T47D (cell line): ENCODE data around the gene TENM3.

Source experiments
- DNase-seq, 2 experiments: peaks; one replicate each; pipeline versions ENCODE4 v3.0.0 to v3.0.0-alpha.2; 2011 to 2012; ENCODE audit warnings: low read depth in 1 of 2, low spot score in 1 of 2
- JUND ChIP-seq: IDR thresholded peaks from 2 replicates; pipeline ENCODE4 v1.6.1; 2012; ENCODE audit warnings: low read depth
- in situ Hi-C: cut with HindIII; loops from 2 replicates; pipeline ENCODE4 v1.10.0; 2016; ENCODE audit warnings: low sequenced_read_pairs, low pct_unique_long_range_greater_than_20kb

Gene TENM3

GRCh38 chr4:182770259-182770995, 527.2 kb downstream of the TENM3 start:
- no peak for DNase-seq
- in situ Hi-C loops, result no loop called here

GRCh38 chr4:182770996-182771514, 527.9 kb downstream of the TENM3 start:
- DNase-seq, result no peak
- in situ Hi-C loops, result no loop called here
- no peak for TF ChIP-seq JUND

More at GRCh38 chr4:182770259-182770995, 527.2 kb downstream of the TENM3 start:
- TF ChIP-seq JUND, result no peak

DNA sequence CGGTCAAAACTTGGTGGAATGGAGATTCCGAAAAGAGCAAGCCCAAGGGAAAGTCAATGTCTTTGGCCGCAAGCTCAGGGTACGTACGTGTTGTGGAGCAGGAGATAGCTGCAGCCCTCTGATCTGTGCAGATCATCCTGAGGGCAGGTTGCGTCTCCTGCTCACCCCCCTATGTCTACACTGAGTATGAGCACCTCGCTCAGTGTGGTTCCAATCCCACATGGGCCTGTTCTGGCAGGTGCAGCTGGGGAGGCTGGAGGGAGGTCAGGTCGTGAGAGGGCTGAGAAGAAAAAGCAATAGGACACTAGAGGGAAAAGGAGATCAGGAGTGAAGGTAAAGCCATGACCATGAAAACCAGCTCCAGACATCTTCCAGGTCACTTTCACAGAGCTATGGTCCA, 531.9 kb downstream of the TENM3 start:
- in situ Hi-C loops, result no loop called here
- DNase-seq, result no peak
- TF ChIP-seq JUND, result no peak

DNA sequence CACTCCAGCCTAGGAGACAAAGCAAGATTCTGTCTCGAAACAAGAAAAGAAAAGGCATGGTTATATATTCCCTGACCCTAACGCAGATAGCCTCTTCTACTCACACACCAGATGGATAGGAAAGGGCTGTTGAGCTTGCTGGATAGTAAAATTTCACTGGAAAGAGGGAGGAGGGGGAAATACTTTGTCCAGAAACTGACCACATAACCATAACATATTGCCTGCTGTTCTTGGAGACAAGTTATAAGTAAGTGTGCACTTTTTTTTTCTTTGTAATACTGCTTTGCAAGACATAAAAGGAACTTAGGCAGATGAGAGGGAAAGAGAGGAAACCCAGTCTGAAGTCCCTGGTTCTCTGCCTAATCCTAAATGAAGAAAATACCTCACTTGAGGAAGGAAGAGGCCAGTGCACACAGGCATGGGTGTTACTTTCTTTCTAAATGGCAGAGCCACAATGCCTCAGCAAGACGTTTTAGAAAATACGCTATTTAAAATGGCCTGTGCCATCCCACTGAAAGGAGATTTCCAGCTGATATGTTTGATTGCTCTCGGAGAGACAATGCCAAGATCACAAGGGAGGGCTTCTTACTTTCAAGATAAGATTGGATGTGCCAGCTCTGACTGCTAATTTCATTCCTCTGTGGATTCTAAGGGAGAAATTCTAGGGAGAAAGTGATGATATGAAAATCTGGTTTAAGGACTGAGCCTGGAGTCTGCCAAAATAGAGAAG, 533.3 kb downstream of the TENM3 start:
- no peak for DNase-seq
- in situ Hi-C loops, result no loop called here
- no peak for TF ChIP-seq JUND

DNA sequence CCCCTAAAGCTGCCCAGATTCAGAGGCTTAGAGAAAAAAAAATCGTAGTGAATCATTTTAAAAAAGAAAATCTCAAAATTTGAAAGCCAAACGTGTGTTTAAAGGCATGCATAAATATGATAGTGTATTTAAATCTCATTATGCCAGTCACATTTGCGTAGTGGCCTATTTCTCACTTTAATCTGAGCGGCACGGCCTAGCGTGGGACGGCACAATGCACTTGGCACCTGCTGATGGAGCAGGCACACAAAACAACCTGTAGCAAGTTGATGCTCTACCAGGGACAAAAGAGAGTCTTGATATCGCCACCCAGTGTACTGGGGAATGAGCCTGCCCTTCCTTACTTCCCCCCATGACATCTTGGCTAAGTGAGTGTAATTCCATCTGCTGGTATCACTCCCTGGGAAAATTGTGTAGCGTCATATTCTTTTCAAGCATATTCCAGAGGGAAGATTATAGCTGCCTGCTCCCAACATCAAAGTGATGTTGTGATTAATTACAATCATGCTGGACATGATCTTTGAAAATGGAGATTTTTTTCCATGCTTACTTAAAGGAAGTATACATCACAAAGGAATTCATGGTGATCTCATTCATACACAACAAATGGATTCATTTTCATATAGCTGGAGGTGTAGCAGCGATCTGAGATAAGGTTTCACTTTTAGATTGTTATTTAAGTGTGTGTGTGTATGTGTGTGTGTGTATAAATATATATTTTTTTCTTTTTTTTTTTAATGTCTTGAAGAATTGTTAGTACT, 535.2 kb downstream of the TENM3 start:
- DNase-seq, result no peak
- TF ChIP-seq JUND, result no peak
- in situ Hi-C loops, result no loop called here

DNA sequence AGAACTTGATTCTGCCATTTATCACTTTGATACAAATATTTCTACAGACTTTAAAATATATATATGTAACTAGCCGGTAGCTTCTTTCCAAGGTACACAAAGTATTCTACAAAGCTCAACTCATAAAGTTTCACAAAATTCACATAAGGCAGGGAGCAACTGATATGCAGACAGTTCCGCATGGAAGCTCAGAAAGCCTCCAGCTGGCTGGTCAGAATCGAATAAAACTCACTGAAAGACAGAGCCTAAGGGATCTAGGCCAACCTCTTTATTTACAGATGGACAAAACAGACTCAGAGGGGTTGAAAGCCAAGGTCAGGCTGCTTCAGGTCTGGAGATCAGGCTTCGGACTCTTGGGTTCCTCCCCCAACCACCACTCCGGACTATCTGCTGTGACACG, 543.8 kb downstream of the TENM3 start:
- in situ Hi-C loops, result no loop called here
- no peak for DNase-seq
- no peak for TF ChIP-seq JUND

DNA sequence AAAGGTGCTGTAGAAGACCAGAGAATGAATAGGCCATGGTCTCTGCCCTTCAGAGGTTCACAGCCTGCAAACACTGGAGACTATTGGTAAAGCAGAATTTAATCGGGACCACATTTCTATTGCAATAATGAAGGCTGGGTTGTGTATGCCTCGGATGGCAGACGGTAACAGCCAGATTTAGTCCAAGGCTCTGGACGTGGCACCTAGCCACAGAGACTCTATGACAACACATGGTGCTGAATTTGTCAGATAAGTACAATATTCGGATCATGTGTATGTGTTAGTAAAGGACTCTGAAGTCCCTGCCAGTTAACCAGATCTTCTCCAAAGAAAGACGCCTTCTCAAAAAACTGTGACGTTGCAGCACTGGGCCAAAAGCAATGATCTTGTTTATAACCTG, 545.0 kb downstream of the TENM3 start:
- no peak for TF ChIP-seq JUND
- DNase-seq, result no peak
- in situ Hi-C loops, result no loop called here

DNA sequence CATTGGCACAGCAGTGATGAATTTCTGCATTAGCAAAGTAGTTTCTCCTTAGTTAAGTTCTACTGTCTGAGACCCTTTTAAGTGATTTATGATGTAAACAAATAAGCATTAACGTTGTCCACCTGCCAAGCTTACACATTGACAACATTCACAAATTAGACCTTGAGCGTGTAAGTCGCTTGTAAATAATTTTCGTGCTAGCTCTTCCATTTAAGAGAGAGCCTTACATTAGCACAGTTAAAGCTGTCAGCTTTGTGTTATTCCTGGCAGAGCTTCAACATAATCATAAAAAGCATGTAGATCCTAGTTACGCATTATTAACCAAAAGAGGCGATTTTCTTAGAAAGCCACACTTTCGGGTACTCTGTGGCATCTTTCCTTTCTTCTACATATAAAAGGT, 546.3 kb downstream of the TENM3 start:
- in situ Hi-C loops, result no loop called here

GRCh38 chr4:182795446-182796238, 552.4 kb downstream of the TENM3 start:
- no peak for DNase-seq
- no peak for TF ChIP-seq JUND

More for the DNA sequence above, 546.3 kb downstream of the TENM3 start:
- no peak for TF ChIP-seq JUND
- DNase-seq, result no peak

GRCh38 chr4:182799515-182800215, 556.5 kb downstream of the TENM3 start:
- DNase-seq, result no peak
- in situ Hi-C loops, result no loop called here
- no peak for TF ChIP-seq JUND

More at GRCh38 chr4:182795446-182796238, 552.4 kb downstream of the TENM3 start:
- in situ Hi-C loops, result no loop called here

DNA sequence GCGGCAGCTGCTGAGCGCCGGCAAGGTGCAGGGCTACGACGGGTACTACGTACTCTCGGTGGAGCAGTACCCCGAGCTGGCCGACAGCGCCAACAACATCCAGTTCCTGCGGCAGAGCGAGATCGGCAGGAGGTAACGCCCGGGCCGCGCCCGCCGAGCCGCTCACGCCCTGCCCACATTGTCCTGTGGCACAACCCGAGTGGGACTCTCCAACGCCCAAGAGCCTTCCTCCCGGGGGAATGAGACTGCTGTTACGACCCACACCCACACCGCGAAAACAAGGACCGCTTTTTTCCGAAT, 557.0 kb downstream of the TENM3 start:
- no peak for TF ChIP-seq JUND
- no peak for DNase-seq
- in situ Hi-C loops, result no loop called here

DNA sequence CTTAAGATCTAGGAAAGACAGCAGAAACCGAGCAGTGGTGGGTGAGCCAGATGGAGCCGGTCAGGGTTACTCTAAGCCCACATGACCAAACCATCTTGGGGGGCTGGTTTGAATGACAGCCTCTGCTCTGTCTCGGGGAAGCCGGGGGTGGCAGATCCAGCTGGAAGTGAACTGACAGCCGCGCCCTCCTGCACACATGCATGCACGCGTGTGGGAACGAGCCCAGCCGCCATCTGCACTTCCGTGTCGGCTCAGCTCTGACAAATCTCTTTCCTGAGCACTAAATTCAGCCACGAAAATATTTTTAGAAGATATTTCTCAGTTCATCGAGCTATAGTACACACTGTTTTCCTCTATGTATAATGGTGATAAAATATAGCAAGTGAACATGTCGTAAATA, 558.4 kb downstream of the TENM3 start:
- in situ Hi-C loops, result no loop called here
- no peak for TF ChIP-seq JUND
- DNase-seq, result no peak
